ENCODE measurements around the gene SORBS1.

DNA sequence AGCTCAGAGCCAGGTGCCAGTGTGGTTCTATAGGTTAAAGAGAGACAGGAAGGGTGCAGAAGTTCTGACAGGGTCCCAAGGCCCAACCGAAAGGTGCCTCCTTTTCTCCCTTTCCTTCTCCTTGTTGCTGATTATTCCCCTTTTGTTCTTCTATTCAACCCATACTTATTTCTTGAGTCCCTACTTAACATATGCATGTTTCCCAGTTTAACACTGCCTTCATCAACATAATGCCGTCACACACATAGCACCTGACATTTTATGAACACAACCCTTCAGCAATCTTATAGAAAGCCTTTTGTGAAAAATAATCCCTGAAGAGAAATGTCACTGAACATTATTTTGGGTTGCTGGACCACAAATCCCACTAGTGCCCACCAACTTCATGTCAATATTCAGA, 39.1 kb downstream of the SORBS1 start:
- no peak for TF ChIP-seq EP300 (IDR thresholded peaks at IDR 0.05)
- TF ChIP-seq, protein P1, sequence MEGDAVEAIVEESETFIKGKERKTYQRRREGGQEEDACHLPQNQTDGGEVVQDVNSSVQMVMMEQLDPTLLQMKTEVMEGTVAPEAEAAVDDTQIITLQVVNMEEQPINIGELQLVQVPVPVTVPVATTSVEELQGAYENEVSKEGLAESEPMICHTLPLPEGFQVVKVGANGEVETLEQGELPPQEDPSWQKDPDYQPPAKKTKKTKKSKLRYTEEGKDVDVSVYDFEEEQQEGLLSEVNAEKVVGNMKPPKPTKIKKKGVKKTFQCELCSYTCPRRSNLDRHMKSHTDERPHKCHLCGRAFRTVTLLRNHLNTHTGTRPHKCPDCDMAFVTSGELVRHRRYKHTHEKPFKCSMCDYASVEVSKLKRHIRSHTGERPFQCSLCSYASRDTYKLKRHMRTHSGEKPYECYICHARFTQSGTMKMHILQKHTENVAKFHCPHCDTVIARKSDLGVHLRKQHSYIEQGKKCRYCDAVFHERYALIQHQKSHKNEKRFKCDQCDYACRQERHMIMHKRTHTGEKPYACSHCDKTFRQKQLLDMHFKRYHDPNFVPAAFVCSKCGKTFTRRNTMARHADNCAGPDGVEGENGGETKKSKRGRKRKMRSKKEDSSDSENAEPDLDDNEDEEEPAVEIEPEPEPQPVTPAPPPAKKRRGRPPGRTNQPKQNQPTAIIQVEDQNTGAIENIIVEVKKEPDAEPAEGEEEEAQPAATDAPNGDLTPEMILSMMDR (IDR thresholded peaks at IDR 0.05): no peak
- TF ChIP-seq POLR2A (IDR thresholded peaks at IDR 0.05): no peak
- no peak for TF ChIP-seq POLR2AphosphoS5 (IDR thresholded peaks at IDR 0.05)

Data from suprapubic skin (tissue), 4 donors.